DMS53 treated with DMSO at 0.1 percent for 48 hours (cell line): ENCODE data around the gene LDB2.
"Not testable (repeated sequence)": the region's sequence is repeated elsewhere in the genome, so short reads cannot be mapped to it uniquely, and the experiment has no call there.

ENCODE experiments used
- DNase-seq: peaks from one replicate; lab custom pipeline; 2025; ENCODE audit not compliant: unreplicated experiment; lab: John Stamatoyannopoulos, UW

Gene LDB2

DNA sequence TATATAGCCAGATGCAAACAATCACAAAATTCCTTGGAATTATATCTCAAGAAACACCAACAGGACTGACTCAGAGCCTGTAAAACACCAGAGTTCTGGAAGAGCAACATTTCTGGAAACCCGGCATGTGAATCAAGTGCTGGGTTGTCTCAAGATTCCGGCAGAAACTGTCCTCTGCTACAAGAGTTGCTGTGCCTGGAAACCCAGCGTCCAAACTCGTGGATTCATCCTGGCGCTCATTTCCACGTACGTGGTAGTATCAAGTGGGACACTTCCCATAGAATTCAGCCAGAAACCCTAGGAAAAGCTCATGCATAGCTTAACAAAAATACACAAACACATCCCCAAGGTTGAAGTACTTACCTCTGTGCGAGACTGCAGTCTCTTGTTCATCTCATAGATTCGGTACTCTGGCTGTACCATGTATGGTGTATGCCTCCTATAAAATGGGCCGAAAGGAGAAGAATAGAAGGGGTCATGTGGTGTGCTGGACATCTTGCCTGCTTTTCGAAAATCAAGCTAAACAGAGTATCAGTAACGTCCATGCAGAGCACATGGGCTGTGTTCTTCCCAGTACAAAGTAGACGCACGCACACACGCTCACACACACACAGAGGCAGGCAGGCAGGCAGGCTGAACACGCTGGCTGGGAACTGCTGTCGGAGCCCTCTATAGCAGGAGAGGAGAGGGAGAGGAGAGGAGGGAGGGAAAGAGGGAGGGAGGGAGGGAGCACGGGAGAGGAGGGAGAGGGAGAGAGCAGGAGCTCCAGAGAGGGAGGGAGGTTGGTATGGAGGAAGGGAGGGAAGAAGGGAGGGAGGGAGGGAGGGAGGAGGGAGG lies at the start of gene LDB2:
LDB2 (minus strand) TSS at position 655 of the 837 bp plus-strand sequence.
- no peak for DNase-seq

DNA sequence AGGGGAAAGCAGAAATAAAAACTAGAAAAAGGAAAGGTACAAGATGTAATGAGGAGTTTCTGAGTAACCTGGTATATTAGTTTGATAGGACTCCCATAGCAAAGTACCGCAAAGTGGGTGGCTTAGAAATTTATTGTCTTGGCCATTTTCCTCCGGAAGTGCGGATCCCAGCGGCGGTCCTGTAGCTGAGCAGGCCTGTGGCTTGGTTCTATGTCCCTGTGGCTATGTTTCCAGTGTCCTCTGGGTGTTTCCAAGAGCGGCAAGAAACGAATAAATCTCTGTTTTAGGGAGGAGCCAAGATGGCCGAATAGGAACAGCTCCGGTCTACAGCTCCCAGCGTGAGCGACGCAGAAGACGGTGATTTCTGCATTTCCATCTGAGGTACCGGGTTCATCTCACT lies 44.0 kb upstream of the LDB2 start:
- DNase-seq: no peak

DNA sequence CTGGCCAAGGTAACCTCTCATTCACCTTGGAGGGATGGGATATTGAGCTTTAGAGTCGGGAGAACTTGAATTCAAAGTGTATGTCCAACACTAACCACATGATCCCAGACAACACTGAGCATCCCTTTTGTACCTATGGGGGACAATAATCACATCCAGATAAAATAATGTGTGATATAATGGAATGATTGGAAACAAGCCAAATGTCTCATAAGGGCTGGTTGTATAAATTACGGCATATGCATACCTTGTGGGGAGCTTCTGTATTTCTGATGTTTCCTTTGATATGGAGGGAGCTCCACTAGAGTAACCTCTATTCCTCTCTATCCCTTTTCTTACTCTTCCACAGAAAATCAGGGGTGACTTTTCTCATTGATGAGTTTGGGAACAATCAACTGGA lies 40.7 kb upstream of the LDB2 start:
- no peak for DNase-seq

DNA sequence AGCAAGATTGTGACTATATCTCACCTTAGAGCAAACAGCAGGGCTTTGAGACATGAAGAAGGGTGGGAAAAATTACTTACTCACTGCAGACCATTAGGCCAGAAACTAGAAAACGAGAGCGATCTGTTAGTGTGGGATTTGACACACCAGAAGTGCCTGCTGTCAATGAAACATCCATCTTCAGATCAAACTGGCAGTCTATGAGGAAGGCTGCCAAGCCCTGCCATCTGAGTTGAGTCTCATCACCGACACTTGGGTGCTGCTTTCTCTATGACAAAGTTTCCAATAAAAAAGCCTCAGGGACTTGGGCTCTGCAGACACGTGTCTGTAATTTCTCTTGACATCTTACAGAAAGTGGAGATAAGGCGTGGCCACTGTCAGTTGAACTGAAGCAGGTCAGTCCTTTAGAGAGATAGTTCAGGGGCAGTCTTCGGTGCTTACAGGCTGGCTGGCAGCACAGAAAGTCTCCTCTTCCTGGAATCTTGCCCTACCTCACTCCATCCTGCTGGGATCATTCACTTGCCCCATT lies 40.1 kb upstream of the LDB2 start:
- no peak for DNase-seq

DNA sequence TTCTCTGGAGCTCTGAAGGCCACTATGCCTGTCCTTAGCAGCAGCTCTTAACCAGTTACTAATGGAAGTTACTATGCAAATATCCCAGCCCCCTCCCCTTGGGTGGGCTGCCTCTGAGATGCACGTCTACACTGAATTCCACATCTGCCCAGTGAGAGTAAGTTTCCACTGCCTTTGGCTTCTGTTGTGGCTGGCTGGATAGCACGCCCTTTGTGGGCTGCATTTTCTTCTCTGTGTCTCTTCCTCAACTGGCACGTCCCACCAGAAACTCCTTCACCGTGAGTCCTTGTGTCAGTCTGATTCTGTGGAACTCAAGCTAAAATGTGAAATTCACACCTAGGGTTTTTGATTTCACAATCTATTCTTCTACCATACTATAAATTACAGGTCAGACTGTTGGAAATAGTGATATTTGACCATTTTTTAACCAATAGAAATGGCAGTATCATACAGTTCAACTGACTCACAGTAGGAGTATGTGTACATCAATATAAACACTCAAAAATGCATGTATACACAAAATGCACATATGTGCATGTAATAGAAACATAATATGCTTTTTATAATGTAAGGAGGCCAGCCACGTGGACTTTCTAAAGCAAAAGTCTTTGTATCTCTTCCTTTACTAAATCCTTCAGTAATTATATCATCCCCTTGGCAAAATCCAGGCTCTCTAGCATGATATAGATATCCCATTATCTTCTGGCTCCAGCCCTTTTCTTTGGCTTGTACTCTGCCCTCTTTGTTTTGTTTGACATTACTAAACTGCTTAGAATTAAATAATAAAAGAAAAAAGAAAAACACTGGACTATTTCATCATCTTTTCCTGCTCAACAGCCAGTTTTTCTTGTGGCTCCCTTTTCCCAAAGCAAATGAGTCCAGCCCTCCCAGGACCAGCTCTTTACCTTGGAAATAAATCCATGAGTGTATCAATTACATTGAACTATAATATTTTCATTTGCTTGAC lies 33.2 kb upstream of the LDB2 start:
- no peak for DNase-seq

DNA sequence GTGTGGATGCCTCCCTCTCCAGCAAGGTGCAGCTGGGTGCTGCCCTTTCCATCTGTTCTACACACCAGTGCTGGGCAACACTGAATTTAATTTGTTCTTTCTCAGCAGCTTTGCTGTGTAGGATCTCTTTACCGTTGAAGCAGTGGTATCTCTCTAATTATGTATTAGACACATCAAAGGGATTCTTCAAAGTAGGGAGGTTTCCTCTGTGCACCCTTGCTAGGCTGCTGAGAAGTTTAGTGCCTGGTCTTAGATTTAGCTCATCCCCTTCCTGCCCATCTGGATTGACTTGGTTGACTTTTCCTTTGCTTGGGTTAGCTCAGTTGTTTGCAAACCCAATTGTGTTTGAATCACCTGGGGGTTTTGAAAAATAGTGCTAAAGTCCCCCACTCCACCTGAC lies 27.8 kb upstream of the LDB2 start:
- DNase-seq: no peak

DNA sequence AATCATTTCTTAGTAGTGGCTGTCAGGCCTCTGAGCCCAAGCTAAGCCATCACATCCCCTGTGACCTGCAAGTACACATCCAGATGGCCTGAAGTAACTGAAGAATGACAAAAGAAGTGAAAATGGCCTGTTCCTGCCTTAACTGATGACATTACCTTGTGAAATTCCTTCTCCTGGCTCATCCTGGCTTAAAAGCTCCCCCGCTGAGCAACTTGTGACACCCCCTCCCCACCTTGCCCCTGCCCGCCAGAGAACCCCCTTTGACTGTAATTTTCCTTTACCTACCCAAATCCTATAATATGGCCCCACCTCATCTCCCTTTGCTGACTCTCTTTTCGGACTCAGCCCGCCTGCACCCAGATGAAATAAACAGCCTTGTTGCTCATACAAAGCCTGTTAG lies 20.3 kb upstream of the LDB2 start:
- not testable (repeated sequence) for DNase-seq

DNA sequence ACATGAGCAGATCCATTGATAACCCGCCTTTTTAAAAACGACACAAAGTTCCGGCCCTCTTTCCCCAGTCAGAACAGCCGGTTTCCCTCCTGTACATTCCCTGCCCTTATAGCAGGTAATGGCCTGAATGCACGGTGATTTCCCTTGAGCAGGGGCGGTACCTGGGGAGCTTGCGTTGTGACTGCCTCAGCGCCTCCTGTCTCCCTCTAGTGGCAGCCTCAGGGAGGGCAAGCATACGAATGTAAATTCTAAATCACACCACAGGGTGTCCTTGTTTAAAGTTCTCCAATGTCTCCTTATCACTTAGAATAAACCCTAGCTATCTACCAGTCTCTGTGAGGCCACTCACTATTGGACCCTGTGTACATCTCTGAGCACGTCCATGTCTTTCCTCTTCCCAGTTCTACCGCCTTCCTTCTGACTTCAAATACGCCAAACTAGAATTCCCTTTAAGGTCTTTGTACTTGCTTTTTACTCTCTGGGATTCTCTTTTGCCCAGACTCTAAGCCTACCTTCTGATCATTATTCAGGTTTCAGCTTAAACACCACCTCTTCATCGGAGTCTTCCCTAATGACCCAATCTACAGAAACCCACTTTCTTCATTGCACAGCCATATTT lies 18.4 kb upstream of the LDB2 start:
- DNase-seq: peak; percentile 62

DNA sequence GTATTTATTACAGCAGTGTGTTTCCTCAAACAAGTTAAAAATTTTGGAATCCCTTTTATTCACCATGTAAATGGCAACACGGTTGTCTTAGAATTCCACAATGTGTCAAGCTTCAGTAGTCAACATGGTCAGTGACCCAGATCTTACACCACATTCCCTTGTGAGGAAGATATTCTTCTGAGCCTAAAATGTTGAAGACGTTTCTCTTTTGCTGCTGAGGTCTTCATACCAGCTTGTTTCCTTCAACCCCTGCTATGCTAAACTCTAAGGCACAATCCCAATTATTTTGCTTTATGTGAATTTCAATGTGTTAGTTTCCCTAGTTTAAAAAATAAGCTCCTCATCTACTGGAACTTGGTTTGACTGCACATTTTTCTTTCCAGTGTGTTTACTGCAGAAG lies 17.6 kb upstream of the LDB2 start:
- no peak for DNase-seq

DNA sequence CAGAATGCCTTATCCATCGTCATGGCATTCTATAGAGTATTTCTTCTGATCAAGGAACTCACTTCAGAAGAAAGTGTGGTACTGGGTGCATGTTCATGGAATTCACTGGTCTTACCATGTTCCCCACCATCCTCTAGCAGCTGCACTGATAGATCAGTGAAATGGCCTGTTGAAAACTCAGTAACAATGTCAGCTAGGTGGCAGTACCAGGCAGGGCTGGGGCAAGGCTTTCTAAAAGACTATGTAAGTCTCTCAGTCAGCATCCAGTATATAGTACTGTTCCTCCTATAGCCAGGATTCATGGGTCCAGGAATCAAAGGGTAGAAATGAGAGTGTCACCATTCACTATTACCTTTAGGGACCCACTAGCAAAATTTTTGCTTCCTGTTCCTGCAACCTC lies 15.8 kb upstream of the LDB2 start:
- no peak for DNase-seq

DNA sequence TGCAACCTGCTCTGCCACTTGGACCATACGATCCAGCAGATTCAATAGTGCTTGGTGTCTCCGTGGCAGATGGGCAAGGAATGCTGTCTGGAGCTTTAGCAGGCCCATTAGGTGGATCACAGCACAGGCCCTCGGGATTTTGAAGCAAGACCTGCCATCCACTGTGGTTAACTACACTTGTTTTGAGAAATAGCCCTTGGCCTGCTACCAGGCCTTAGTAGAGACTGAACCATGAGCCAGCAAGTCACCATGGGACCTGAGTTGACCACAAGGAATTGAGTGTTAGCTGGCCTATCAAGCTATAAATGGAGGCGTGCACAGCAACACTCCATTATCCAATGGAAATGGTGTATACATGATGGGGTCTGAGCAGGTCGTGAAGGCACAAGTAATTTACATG lies 14.5 kb upstream of the LDB2 start:
- DNase-seq: no peak

DNA sequence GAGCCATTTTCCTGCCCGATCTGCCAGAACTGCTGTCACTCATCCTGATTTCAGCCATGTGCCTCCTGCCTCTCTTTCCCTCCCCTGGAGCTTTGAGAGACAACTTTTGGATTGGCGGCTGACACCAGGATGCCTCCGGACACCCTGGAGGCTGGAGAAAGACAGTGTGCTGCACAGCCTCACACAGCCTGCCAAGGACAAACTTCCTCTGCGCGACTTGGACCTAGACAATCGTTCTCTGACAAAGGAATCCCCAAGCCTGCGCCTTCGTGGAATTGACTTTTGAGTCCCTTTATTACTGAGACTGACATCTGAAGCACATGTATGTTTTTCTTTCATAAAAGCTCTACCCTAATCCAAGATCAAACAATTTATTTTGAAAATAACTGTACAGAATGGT lies 10.8 kb upstream of the LDB2 start:
- DNase-seq: no peak

DNA sequence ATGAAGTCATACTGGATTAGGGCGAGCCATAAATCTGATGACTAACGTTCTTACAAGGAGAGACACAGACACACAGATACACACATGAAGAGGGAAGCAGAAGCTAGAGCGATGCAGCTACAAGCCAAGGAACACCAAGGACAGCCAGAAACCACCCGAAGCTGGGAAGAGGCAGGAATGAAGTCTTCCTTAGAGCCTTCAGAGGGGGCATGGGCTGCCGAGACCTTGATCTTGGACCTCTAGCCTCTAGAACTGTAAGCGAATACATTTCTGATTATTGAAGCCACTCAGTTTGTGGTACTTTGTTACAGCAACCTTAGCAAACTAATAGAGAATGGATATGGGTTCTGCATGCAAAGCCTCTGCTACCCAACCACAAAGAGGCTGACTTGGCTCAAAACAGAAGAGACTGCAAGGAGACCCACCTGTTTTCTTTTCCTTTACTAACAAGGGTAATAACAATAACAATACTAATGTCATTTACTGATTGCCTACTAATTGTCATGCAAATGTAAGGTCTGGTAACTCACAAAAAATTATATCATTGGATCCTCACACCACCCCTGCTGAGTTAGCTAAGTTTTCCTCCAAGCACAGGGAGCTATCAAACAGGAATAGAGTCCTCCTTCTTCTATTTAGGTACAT lies 10.1 kb upstream of the LDB2 start:
- DNase-seq: no peak

DNA sequence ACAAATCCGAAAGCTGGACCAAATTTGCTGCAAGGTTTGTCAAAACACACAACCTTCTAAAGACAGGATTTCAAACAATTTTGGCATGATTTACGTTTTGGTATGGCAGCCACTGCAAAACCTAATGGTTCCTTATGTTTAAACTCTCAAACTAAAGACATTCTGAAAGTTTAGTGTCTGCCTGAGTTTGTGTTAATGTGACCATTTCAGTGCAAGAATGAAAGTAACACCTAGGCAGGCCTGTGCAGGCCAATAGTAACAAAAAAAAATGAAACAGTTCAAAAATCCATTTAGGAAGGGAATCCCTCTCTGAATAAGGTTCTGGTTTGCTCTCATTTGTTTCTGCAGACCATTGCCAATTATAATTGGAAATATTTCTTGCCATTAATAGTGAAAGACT lies 1.9 kb upstream of the LDB2 start:
- DNase-seq: no peak

DNA sequence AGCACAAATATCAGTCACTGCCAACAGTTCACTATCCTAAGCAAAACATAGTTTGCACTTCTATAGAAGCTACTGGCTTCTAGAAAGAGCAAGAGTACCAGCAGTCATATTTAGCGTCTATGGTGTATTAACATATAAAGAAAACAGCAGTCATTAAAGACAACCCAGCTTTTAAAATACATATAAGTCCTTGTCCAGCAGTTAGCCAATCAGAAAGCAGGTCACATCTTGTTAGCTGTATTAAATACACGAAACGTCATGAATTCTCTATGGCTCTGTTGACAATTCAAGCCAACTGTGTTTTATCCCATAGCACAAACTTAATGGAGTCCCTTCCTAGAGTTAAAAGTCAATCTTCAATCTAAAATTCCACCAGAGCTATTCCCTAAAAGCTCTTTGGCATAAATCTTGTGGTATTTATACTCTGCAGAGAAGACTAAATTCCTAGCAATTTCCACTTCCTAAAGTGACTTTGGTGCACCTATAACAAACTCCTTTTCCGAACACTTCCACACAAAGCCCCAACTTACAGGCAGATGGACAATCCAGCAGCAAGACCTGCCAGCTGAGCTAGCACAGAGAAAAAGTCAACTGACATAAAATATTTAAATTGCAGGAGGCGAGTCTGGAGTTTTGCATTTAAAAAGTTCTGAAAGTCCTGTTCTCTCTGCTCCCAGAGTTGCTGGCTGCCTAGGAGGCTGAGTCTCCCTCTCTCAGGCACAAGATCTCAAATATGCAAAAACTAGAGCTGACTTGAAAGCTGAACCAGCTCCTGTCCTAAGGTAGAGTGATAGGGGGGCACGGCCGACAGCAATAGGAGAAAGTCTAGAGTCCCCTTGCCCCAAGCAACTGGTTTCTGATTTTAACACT lies 1.3 kb downstream of the LDB2 start:
- no peak for DNase-seq

DNA sequence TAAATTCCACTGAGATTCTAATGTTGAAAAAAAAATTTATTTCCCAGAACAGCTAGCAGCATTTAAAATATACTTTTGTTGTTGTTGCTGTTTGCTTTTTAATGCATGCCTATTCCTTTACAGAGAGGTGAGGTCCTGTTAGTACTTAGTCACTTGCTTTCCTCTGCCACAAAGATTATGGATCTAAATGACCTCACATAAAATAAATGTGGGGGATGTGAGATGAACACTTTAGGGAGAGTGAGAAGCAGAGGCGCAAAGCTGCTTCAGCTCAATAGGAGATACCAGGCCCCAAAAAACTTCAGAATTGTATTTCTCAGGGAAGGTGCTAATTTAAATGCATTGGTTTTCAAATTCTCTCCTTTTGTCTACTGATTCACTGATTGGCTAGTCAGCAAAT lies 4.0 kb downstream of the LDB2 start:
- no peak for DNase-seq

DNA sequence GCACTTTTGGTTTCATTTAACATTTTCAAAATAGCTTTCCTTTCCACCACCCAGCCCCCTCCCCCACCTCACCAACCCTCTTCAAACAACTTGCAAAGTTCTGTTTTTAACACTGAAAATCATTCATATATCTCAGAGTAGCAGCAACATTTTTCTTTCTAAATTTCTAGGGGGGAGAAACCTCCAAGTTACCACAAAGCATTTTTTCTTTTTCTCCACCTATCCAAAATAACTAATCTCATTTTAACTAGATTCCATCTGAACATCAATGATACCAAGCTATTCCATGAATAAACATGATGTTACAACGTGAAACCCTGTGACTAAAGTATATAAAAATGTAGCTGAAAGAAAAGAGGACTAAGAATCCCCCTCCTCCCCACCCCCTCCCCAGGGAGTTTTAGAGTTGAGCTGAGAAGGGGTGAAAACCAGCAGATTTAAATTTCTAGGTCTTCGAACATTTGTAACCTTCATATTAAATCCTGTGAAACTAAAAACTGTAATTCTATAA lies 5.2 kb downstream of the LDB2 start:
- DNase-seq: no peak

DNA sequence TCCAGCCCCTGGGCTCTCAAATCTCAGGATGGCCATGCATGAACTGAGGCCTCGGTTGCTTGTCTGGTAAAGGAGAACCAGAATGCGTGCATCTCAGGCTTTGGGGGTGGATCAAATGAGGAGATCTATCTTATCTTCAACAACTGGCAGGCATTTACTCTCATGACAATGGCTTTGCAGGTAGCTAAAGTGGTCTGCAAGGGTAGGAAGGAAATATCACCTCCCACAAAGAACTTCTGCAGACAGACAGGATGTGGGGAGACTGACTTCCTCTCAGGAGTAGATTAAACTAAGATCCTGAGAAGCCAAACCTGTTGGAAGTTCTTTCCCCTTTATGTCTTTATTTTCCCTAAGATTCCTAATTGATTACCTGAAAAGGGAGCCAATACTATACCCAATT lies 7.8 kb downstream of the LDB2 start:
- DNase-seq: no peak

DNA sequence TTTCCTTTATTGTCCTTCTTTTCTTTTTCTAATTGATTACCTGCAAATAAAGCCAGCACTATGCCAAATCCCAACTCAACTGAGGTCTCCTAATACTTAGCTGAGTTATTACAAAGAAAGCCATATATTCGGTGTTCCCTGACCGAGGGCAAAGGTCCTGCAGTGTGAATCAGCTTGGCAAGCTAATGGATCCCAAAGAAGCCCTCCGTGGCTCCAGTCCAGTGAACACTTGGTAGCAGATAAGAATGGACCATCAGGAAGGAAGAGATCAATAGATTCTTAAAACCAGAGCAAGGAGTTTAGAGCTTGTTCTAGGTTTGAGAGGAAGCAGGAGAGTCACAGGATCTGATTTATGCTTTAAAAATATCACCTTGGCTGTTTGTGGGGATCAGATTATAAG lies 8.5 kb downstream of the LDB2 start:
- no peak for DNase-seq

DNA sequence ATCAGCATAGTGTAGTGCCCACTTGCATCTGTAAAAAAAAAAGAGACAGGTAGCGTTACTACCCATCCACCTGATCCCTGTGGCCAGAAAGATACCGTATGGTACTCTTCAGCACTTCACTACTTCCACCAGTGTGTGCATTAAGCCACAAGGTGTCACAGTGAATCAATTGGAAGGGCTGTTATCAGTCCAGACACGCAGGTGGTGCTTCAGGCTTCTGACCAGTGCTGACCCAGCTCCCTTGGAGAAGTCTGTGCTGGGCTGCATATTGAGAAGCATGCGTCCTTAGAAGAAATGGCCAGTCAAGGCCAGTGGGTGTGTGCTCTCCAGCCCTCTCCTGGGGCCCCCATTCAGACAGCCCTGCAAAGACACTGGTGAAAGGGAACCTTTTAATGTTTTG lies 10.6 kb downstream of the LDB2 start:
- DNase-seq: no peak
